Aorta (tissue), 5 donors: ENCODE measurements around the gene PTPRM. TPM values are rescaled to one million over a fixed set of nuclear protein-coding genes. Genes with fewer than 3 reads are reported as not detected.

Source experiments
- ATAC-seq: fragments of 200-7000 bp; cut with Tn5 transposase; one replicate; pipeline ENCODE4 v1.9.1; 2022; ENCODE audit warnings: moderate library complexity; ENCODE audit not compliant: low FRiP score
- DNase-seq, 2 donors: peaks; one replicate each; pipeline ENCODE4 v3.0.0-alpha.2; 2020
- H3K27ac ChIP-seq, 2 donors: one replicate each; pipeline ENCODE4 v1.5.1; 2013; ENCODE audit warnings: low read length in 2 of 2, mild to moderate bottlenecking in 2 of 2, moderate library complexity in 2 of 2, control low read depth in 1 of 2, inconsistent platforms in 1 of 2, low read depth in 1 of 2
- H3K27me3 ChIP-seq, 2 donors: one replicate each; pipeline ENCODE4 v1.6.1; 2013; ENCODE audit warnings: control low read depth in 1 of 2, low read length in 1 of 2, mild to moderate bottlenecking in 1 of 2, moderate library complexity in 1 of 2; ENCODE audit not compliant: insufficient read depth in 2 of 2, control insufficient read depth in 1 of 2
- H3K36me3 ChIP-seq, 2 donors: one replicate each; pipeline ENCODE4 v1.6.1; 2013; ENCODE audit warnings: control low read depth in 1 of 2, low read length in 1 of 2, mild to moderate bottlenecking in 1 of 2; ENCODE audit not compliant: insufficient read depth in 2 of 2, control insufficient read depth in 1 of 2
- H3K4me1 ChIP-seq, 2 donors: one replicate each; pipeline ENCODE4 v1.6.1; 2013; ENCODE audit warnings: low read length in 2 of 2, control low read depth in 1 of 2, mild to moderate bottlenecking in 1 of 2, moderate library complexity in 1 of 2; ENCODE audit not compliant: insufficient read depth in 2 of 2, control insufficient read depth in 1 of 2
- H3K4me3 ChIP-seq, 2 donors: one replicate each; pipeline ENCODE4 v1.5.1; 2013; ENCODE audit warnings: low read length in 2 of 2, control low read depth in 1 of 2, mild to moderate bottlenecking in 1 of 2
- H3K9me3 ChIP-seq: one replicate; pipeline ENCODE4 v1.6.1; 2013; ENCODE audit warnings: mild to moderate bottlenecking, low read length; ENCODE audit not compliant: control insufficient read depth
- WGBS, 2 donors: extraction: QIAGEN DNeasy Blood & Tissue Kit; methylation state at CpG; one replicate each; pipeline ENCODE4 v1.1.7; 2013; 5-methylcytosine and 5-hydroxymethylcytosine counted together
- intact Hi-C, 2 donors: fragments of 100-400 bp; cut with DNase I; formaldehyde crosslinking; loops; one replicate each; pipeline versions ENCODE4 v1.14.2 to v1.15.0; 2022
- polyA plus RNA-seq, 2 donors: library from polyadenylated mRNA; stranded (reverse); fragments of 200-250 nt; gene quantifications; one replicate each; pipeline ENCODE4 v1.2.3, GENCODE V29; 2013
- total RNA-seq, 2 donors: library from RNA; stranded (reverse); fragmentation: NEBNext Ultra II Directional; extraction: Animal tissue kit (Norgen Biotek cat#: 25700); gene quantifications; one replicate each; pipeline ENCODE4 v1.2.1, GENCODE V29; 2021
- donor health status: healthy with polysubstance abuse.
- donor health status: Bipolar disorder and iron deficiency.
- donor health status: DM: no; HTN: no; CAD: no.
- donor health status: DM: no; HTN: no; CAD: no.
- donor health status: DM: yes; HTN: yes; CAD: no.

PTPRM gene
- total and polyA plus RNA-seq, 4 donors = 10.6 to 98.9 (median 65.6) TPM

DNA sequence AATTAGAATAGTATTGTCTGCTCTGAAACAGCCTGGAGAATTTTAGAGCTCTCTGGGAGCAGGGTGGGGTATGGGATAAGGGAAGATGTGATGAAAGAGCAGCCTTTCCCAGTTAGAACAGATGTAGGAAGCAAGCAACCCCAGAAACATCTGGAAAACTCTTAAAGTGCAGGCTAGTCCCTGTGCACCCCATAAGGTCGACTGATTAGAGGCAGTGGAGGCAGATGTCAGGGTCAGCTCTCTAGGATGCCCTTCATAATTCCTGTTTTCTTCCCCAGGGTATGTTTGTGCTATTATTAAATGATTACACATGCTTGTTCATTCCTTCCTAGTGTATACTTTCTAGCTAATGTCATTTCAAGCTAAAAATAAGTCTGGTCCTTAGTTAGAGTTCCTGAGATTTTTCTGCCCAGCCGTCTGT, 41.7 kb downstream of the PTPRM start:
- peak overlapping the region; percentile 47 to 96 for H3K27ac ChIP-seq
- peaks cover 2 to 17% of the 10 kb centered on the region in 2 donors for H3K4me1 ChIP-seq
- H3K4me3 ChIP-seq = no peak overlapping the region
- 2 to 8% methylated on average over 2 of the region's 2 CpGs for WGBS, 2 donors
- no peaks in the 10 kb centered on the region for H3K36me3 ChIP-seq
- intact Hi-C loops = loop anchor here (2.0 to 10.0 kb wide), 3 partner anchors 36 to 136 kb away; partner anchors contain the start of gene PTPRM (in 1 of the 2)
- H3K9me3 ChIP-seq = no peaks in the 10 kb centered on the region
- no peak for DNase-seq
- ATAC-seq = peak; percentile 68
- no peaks in the 10 kb centered on the region for H3K27me3 ChIP-seq

- H3K27me3 ChIP-seq = no peaks in the 10 kb centered on the region
- H3K4me3 ChIP-seq = no peak overlapping the region
- intact Hi-C loops = loop anchor here (2.0 to 10.0 kb wide), 3 partner anchors 37 to 135 kb away; partner anchors contain the start of gene PTPRM (in 1 of the 2)
- H3K27ac ChIP-seq = peak overlapping the region; percentile 59 to 81
- H3K4me1 ChIP-seq = peaks cover 2 to 17% of the 10 kb centered on the region in 2 donors
- WGBS, 2 donors = 91 to 94% methylated on average over 1 of the region's 1 CpG
- no peaks in the 10 kb centered on the region for H3K36me3 ChIP-seq
- ATAC-seq (no peak), DNase-seq (no peak)
- no peaks in the 10 kb centered on the region for H3K9me3 ChIP-seq
These were observed 42.5 kb downstream of the PTPRM start for GRCh38 chr18:7609617-7610016.

DNA sequence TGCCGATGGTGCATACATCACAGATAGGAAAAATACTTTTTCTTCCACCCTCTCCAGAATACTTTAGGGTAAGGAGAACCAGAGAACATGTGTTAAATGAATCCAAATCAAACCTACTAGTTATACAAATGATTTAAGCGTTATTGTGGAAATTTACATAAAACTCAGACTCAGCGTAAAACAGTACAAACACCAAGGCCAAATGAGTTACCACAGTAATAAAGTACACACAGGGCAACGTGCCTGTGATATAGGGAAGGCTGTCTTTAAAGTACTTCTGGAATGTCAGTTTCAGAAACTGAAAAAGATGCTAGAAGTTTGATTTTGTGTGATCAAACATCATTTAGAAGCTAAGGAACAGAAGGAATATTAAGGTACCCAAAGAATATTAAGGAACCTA, 46.9 kb downstream of the PTPRM start:
- Histone ChIP-seq H3K4me1 (peaks cover 0 to 12% of the 10 kb centered on the region in 2 donors), H3K4me3 (no peak overlapping the region), H3K27me3 (no peaks in the 10 kb centered on the region), H3K27ac (no peak overlapping the region), H3K36me3 (no peaks in the 10 kb centered on the region), H3K9me3 (no peaks in the 10 kb centered on the region)
- DNase-seq = no peak
- 91 to 94% methylated on average over 4 of the region's 4 CpGs for WGBS, 2 donors
- intact Hi-C loops = no loop called here
- no peak for ATAC-seq

- WGBS, 2 donors = 97 to 99% methylated on average over 9 of the region's 9 CpGs
- Histone ChIP-seq H3K27me3 (no peaks in the 10 kb centered on the region), H3K4me3 (no peak overlapping the region), H3K4me1 (peaks cover 0 to 3% of the 10 kb centered on the region in 2 donors), H3K27ac (no peak overlapping the region), H3K36me3 (no peaks in the 10 kb centered on the region), H3K9me3 (no peaks in the 10 kb centered on the region)
- DNase-seq (no peak), ATAC-seq (no peak)
- intact Hi-C loops = loop anchor here in 1 of 2 donors (5.0 kb wide), 1 partner anchor 39 kb away; no protein-coding TSS in a partner anchor
These were observed 48.7 kb downstream of the PTPRM start for GRCh38 chr18:7615840-7616239.

DNA sequence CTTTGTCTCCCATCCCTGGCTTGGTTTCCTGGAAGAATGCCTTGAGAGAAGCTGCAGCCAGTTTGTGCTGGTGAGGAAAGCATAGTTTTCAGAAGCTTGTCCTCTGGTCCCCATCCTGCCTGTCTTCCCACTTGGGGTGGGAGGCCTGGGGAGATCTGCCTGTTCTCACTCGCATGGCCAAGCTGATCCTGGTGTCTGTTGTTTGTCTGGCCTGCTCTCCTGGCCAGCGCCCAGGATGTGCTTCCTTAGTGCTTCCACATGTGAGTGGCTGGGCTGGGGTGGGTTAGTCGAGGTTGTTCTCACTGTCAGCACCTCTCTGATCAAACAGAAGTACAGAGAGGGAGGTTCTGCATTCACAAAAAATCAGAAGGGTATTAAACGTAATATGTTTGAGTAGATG, 49.5 kb downstream of the PTPRM start:
- Histone ChIP-seq H3K4me3 (no peak overlapping the region), H3K27me3 (no peaks in the 10 kb centered on the region), H3K9me3 (no peaks in the 10 kb centered on the region), H3K36me3 (no peaks in the 10 kb centered on the region), H3K27ac (peak overlapping the region in 1 of 2 donors; percentile 4), H3K4me1 (peaks cover 0 to 3% of the 10 kb centered on the region in 2 donors)
- DNase-seq (no peak), ATAC-seq (no peak)
- 64 to 72% methylated on average over 4 of the region's 4 CpGs for WGBS, 2 donors
- intact Hi-C loops = loop anchor here in 1 of 2 donors (5.0 kb wide), 1 partner anchor 39 kb away; no protein-coding TSS in a partner anchor

- Histone ChIP-seq H3K4me3 (peak overlapping the region; percentile 30 to 58), H3K36me3 (no peaks in the 10 kb centered on the region), H3K27me3 (no peaks in the 10 kb centered on the region), H3K27ac (peak overlapping the region; percentile 48 to 75), H3K4me1 (peaks cover 0 to 3% of the 10 kb centered on the region in 2 donors), H3K9me3 (no peaks in the 10 kb centered on the region)
- ATAC-seq (peak; percentile 61), DNase-seq (no peak)
- intact Hi-C loops = loop anchor here in 1 of 2 donors (5.0 kb wide), 1 partner anchor 41 kb away; no protein-coding TSS in a partner anchor
- 4 to 9% methylated on average over 7 of the region's 7 CpGs for WGBS, 2 donors
These were observed 50.8 kb downstream of the PTPRM start for GRCh38 chr18:7617738-7618422.

DNA sequence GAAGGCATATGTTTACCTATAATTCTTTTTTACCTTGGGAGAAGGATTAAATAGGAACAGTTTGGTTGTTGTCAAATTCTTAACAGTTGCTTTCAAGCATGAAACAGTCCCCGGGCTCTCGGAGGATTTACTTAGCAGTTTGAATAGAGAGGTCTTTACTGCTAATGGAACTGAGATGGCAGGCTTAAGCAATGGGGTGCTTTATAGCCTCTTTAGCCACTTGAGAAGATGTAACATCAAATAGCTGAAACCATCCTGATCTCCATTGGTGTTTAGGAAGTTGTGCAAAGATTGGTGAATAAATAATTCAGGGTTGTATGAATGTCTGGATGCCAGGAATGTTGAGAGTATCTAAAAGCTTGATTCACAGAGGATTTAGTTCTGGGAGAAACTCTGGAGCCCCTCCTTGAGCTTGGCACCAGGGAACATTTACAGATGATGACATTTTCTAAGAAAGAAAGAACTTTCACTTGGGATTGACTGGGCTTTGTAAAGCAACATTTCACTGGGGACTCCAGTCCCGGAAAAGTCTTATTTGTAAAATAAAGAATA, 51.9 kb downstream of the PTPRM start:
- Histone ChIP-seq H3K36me3 (no peaks in the 10 kb centered on the region), H3K4me3 (no peak overlapping the region), H3K9me3 (no peaks in the 10 kb centered on the region), H3K27ac (no peak overlapping the region), H3K4me1 (peaks cover 0 to 3% of the 10 kb centered on the region in 2 donors), H3K27me3 (no peaks in the 10 kb centered on the region)
- 17 to 18% methylated on average over 3 of the region's 3 CpGs for WGBS, 2 donors
- no peak for ATAC-seq
- DNase-seq = no peak
- intact Hi-C loops = loop anchor here in 1 of 2 donors (5.0 kb wide), 1 partner anchor 42 kb away; no protein-coding TSS in a partner anchor

DNA sequence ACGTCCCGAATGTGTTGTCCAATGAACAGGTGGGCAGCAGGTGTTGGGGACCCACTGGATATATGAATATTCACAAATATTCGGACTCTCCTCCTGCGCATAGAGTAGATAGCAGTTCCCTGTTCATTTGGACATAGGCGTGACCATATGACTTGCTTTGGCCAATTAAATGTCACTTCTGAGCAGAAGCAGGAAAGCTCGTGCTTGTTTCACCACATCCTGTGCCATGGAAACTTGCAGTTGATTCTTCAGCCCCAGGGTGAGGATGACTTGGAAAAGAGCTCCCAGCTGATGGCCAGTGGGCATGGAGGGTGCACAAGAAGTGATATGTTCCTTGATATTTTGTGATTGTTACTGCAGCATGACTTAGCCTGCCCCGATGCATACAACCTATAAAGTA, 52.6 kb downstream of the PTPRM start:
- intact Hi-C loops = loop anchor here in 1 of 2 donors (5.0 kb wide), 1 partner anchor 42 kb away; no protein-coding TSS in a partner anchor
- Histone ChIP-seq H3K27ac (peak overlapping the region in 1 of 2 donors; percentile 82), H3K4me1 (peaks cover 0 to 3% of the 10 kb centered on the region in 2 donors), H3K4me3 (no peak overlapping the region), H3K9me3 (no peaks in the 10 kb centered on the region), H3K36me3 (no peaks in the 10 kb centered on the region), H3K27me3 (no peaks in the 10 kb centered on the region)
- DNase-seq (no peak), ATAC-seq (no peak)
- WGBS, 2 donors = 36 to 52% methylated on average over 7 of the region's 7 CpGs
